ENCODE results near the gene MMP12. TPM values are rescaled to one million over a fixed set of nuclear protein-coding genes. Genes with fewer than 3 reads are reported as not detected.
"Not testable (repeated sequence)": the region's sequence is repeated elsewhere in the genome, so short reads cannot be mapped to it uniquely, and the experiment has no call there.

The MMP12 gene
- total RNA-seq, 1 experiment from 2014 or later: 0.05 TPM

GRCh38 chr11:102882389-102883024, 7.7 kb upstream of the MMP12 start:
- Histone ChIP-seq H3K27ac (no peak overlapping the region), H3K9me3 (replicated peaks) (no peaks in the 10 kb centered on the region)
- no peak for DNase-seq (ENCODE audit: low read depth in 1 of 2, low spot score in 2 of 2)

DNA sequence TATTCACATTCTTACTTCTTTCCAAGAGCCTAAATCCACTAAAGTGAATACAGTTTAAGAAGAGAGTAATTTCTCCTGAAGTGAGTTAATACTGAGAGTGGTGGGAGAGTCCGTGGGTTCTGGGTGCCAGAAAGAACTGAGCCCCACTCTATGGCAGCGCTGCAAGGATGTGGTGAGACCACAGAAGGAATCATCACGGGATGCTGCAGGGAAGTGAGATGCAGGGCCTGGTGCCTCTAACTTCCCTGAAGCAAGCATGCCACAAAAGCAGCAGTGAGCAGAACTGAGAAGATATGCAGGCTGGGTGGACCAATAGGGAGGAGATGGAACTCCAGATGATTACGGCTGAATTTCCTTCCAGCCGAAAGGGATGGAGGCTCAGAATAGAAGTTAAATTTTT, 5.0 kb upstream of the MMP12 start:
- Histone ChIP-seq H3K9me3 (replicated peaks) (no peaks in the 10 kb centered on the region), H3K36me3 (no peaks in the 10 kb centered on the region), H3K27me3 (replicated peaks) (no peaks in the 10 kb centered on the region), H3K27ac (no peak overlapping the region), H3K4me1 (replicated peaks) (no peaks in the 10 kb centered on the region), H3K4me3 (no peak overlapping the region)
- DNase-seq (ENCODE audit: low read depth in 1 of 2, low spot score in 2 of 2): no peak

More at GRCh38 chr11:102882389-102883024, 7.7 kb upstream of the MMP12 start:
- Histone ChIP-seq H3K36me3 (no peaks in the 10 kb centered on the region), H3K27me3 (replicated peaks) (no peaks in the 10 kb centered on the region), H3K4me3 (no peak overlapping the region), H3K4me1 (replicated peaks) (no peaks in the 10 kb centered on the region)

DNA sequence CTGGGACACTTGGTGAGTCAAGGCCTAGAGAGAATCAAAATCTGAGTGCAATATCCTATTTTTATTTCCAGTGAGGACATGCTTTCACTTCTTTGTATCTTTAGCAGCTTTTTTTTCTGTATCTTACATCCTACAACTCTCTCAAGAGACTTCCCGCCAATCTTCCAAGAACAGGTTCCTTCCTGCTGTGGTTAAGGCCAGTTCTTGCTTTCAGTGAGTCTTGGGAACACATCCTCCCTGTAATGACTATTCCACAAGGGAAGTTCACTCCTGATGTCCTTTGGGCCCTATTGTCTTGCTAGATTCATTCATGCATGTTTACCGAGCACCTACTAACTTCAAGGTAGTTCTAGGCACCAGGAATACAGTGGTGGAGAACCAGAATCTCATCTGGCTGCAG, 3.8 kb upstream of the MMP12 start:
- H3K4me1 ChIP-seq (replicated peaks): no peaks in the 10 kb centered on the region
- no peak overlapping the region for H3K27ac ChIP-seq
- H3K36me3 ChIP-seq: no peaks in the 10 kb centered on the region
- H3K4me3 ChIP-seq: no peak overlapping the region
- H3K9me3 ChIP-seq (replicated peaks): no peaks in the 10 kb centered on the region
- no peaks in the 10 kb centered on the region for H3K27me3 ChIP-seq (replicated peaks)
- no peak for DNase-seq (ENCODE audit: low read depth in 1 of 2, low spot score in 2 of 2)

GRCh38 chr11:102869354-102869964, 5.3 kb downstream of the MMP12 start:
- H3K27ac ChIP-seq; H3K9me3 ChIP-seq (replicated peaks); H3K4me1 ChIP-seq (replicated peaks); H3K27me3 ChIP-seq (replicated peaks); H3K4me3 ChIP-seq; H3K36me3 ChIP-seq: not testable (repeated sequence)
- DNase-seq (ENCODE audit: low read depth in 1 of 2, low spot score in 2 of 2): peak; percentile 34 to 44

DNA sequence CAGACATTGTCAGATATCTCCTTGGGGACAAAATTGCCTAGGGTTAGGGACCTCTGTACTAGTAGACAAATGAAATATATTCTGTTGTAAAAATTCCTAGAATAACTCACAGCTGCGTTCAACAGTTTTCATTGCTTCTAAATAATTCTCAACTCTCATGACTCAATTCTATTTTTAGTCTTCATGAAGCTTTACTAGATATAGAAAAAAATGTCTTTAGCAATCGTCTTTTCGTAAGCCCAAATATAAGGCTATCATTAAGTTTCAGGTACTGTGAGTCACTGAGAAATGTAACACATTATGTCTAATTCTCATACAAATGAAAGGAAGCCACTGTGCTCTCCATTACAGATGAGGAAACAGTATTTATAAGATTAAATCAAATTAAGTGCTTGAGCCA, 6.4 kb downstream of the MMP12 start:
- peaks cover 10% of the 10 kb centered on the region for H3K4me1 ChIP-seq (replicated peaks)
- H3K36me3 ChIP-seq: no peaks in the 10 kb centered on the region
- H3K4me3 ChIP-seq: no peak overlapping the region
- H3K9me3 ChIP-seq (replicated peaks): no peaks in the 10 kb centered on the region
- H3K27me3 ChIP-seq (replicated peaks): no peaks in the 10 kb centered on the region
- 0 out of 2 replicates have a peak overlapping the region, but pooled peaks have one; percentile 17 for H3K27ac ChIP-seq
- no peak for DNase-seq (ENCODE audit: low read depth in 1 of 2, low spot score in 2 of 2)

DNA sequence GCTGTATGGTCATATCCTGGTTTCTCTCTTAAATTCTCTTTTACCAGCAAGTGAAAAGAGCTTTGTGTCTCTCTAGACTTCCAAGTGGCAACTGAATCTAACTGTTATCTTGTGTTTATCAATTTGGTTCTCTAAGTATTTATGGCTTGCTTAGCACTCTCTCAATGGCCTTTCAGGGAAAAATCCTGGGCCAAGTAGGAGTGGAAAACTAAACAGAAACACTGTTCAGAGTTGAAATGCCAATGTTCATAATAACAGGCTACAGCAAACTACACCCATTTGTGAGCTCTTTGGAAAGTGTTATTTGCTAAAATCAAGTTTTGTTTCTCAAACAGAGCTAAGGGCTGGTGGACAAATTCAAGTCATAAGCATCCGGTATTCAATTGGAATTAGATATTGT, 10.1 kb downstream of the MMP12 start:
- Histone ChIP-seq H3K36me3 (no peaks in the 10 kb centered on the region), H3K27me3 (replicated peaks) (no peaks in the 10 kb centered on the region), H3K4me1 (replicated peaks) (peaks cover 10% of the 10 kb centered on the region), H3K4me3 (no peak overlapping the region), H3K9me3 (replicated peaks) (no peaks in the 10 kb centered on the region), H3K27ac (no peak overlapping the region)
- no peak for DNase-seq (ENCODE audit: low read depth in 1 of 2, low spot score in 2 of 2)

GRCh38 chr11:102853956-102854355, 20.8 kb downstream of the MMP12 start:
- no peaks in the 10 kb centered on the region for H3K9me3 ChIP-seq (replicated peaks)
- H3K4me3 ChIP-seq: no peak overlapping the region
- H3K27ac ChIP-seq: no peak overlapping the region
- no peaks in the 10 kb centered on the region for H3K27me3 ChIP-seq (replicated peaks)
- DNase-seq (ENCODE audit: low read depth in 1 of 2, low spot score in 2 of 2): no peak
- peaks cover 12% of the 10 kb centered on the region for H3K4me1 ChIP-seq (replicated peaks)
- H3K36me3 ChIP-seq: no peaks in the 10 kb centered on the region

DNA sequence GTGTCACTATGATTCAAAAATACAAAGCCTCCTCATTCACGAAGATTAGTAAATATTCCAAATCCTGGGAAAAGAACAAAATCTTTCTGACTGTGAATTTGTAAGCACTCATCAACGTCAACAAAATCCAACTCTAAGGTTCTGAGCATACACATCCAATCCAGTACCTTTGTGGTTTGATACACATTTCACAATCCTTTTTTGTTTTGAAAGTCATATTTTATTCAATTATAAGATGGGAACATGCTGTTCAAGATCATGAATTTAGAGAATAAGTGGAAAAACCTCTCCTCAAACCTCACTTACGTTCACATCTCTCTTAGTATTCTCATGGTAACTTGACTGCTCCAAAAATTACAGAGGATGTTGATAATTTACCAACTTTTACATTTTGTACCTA, 21.7 kb downstream of the MMP12 start:
- peaks cover 12% of the 10 kb centered on the region for H3K4me1 ChIP-seq (replicated peaks)
- no peak for DNase-seq (ENCODE audit: low read depth in 1 of 2, low spot score in 2 of 2)
- H3K9me3 ChIP-seq (replicated peaks): no peaks in the 10 kb centered on the region
- H3K27me3 ChIP-seq (replicated peaks): no peaks in the 10 kb centered on the region
- no peaks in the 10 kb centered on the region for H3K36me3 ChIP-seq
- no peak overlapping the region for H3K4me3 ChIP-seq
- H3K27ac ChIP-seq: no peak overlapping the region

DNA sequence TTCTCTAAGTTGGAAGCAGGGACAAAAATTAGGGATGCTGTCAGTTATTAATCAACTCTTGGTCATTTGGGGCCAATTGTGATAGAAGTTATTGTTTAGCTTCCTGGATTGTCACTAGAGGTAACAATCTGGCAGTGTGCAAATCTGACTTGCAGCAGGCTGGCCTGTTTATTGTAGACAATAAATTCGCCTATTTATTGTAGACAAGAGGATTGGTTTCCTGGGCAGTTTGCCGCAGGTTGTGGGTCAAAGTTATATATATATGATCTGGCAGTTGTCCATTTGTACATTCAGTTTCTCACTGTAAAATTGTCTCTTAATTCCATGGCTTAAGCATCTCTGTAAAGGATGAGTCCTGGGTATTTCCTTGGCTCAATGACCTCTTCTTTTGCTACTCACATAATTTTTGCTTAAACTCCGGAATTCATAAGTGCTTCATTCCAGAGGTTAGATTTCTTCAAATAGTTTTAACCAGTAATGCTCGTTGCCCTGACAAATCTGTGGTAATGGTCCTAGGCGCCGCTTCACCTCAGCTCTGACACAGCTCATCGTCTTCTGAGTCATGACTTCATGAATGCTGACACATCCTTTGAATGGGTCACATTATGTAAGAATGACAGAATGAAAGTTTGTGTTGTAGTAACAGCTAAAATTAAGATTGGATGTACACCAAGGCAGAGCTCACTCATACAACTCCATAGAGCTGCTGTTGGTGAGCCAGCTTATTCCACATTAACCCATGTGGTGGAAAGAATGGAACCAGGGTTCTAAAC, 23.6 kb downstream of the MMP12 start:
- Histone ChIP-seq H3K4me1 (replicated peaks) (peaks cover 12% of the 10 kb centered on the region), H3K27ac (no peak overlapping the region; the same call in 1 of the 2 replicates), H3K27me3 (replicated peaks) (no peaks in the 10 kb centered on the region), H3K36me3 (no peaks in the 10 kb centered on the region), H3K9me3 (replicated peaks) (no peaks in the 10 kb centered on the region), H3K4me3 (no peak overlapping the region)
- peak; percentile 31 to 48 for DNase-seq (ENCODE audit: low read depth in 1 of 2, low spot score in 2 of 2)

GRCh38 chr11:102849311-102849710, 25.5 kb downstream of the MMP12 start:
- H3K27ac ChIP-seq: no peak overlapping the region
- no peak overlapping the region for H3K4me3 ChIP-seq
- no peaks in the 10 kb centered on the region for H3K9me3 ChIP-seq (replicated peaks)
- no peak for DNase-seq (ENCODE audit: low read depth in 1 of 2, low spot score in 2 of 2)
- H3K27me3 ChIP-seq (replicated peaks): no peaks in the 10 kb centered on the region
- peaks cover 12% of the 10 kb centered on the region for H3K4me1 ChIP-seq (replicated peaks)
- H3K36me3 ChIP-seq: no peaks in the 10 kb centered on the region

GRCh38 chr11:102846292-102846691, 28.5 kb downstream of the MMP12 start:
- DNase-seq (ENCODE audit: low read depth in 1 of 2, low spot score in 2 of 2): no peak
- no peak overlapping the region for H3K4me3 ChIP-seq
- no peaks in the 10 kb centered on the region for H3K9me3 ChIP-seq (replicated peaks)
- H3K27me3 ChIP-seq (replicated peaks): no peaks in the 10 kb centered on the region
- no peak overlapping the region for H3K27ac ChIP-seq
- H3K4me1 ChIP-seq (replicated peaks): peaks cover 13% of the 10 kb centered on the region
- H3K36me3 ChIP-seq: no peaks in the 10 kb centered on the region

DNA sequence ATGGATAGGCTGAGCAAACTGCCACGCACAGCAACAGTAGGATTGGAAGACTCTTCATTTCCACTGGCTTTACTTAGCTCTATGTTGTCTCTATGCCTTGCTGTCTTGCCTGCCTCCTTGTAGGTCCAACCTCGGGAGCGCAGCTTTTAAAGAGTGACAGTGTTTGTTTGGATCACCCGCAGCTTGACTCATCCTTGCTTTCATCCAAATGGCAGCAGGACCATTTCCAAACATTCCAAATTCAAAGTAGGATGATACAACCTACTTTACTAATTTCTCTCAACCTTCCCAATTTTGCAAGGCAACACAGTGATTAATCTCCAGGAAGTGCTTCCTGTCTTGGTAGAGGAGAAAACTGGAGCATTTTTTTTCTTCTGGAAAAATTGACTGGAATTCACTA, 31.3 kb downstream of the MMP12 start, which contains the start of gene MMP3:
Gene MMP3, minus strand, starts transcription at position 121 of the 400 bp plus-strand sequence. Its CDS starts 63 bp downstream, at position 58.
- DNase-seq (ENCODE audit: low read depth in 1 of 2, low spot score in 2 of 2): peak in 1 of 2 experiments; percentile 39

GRCh38 chr11:102842930-102843329, 31.9 kb downstream of the MMP12 start:
- Histone ChIP-seq H3K4me1 (replicated peaks) (peaks cover 5% of the 10 kb centered on the region; the same call in 1 of the 2 replicates), H3K27me3 (replicated peaks) (no peaks in the 10 kb centered on the region), H3K36me3 (no peaks in the 10 kb centered on the region), H3K4me3 (no peak overlapping the region), H3K9me3 (replicated peaks) (no peaks in the 10 kb centered on the region), H3K27ac (no peak overlapping the region)
- no peak for DNase-seq (ENCODE audit: low read depth in 1 of 2, low spot score in 2 of 2)

More for the DNA sequence above, 31.3 kb downstream of the MMP12 start, which contains the start of gene MMP3:
- H3K27me3 ChIP-seq (replicated peaks): no peaks in the 10 kb centered on the region
- H3K36me3 ChIP-seq: no peaks in the 10 kb centered on the region
- H3K4me3 ChIP-seq: no peak within 1 kb of the TSS
- H3K27ac ChIP-seq: no peak within 1 kb of the TSS
- H3K4me1 ChIP-seq (replicated peaks): peaks cover 5% of the 10 kb centered on the region; the same call in 1 of the 2 replicates
- H3K9me3 ChIP-seq (replicated peaks): no peaks in the 10 kb centered on the region

GRCh38 chr11:102840018-102840417, 34.8 kb downstream of the MMP12 start:
- Histone ChIP-seq H3K36me3 (no peaks in the 10 kb centered on the region), H3K9me3 (replicated peaks) (no peaks in the 10 kb centered on the region), H3K4me1 (replicated peaks) (peaks cover 5% of the 10 kb centered on the region; the same call in 1 of the 2 replicates), H3K4me3 (no peak overlapping the region), H3K27me3 (replicated peaks) (no peaks in the 10 kb centered on the region), H3K27ac (no peak overlapping the region)
- DNase-seq (ENCODE audit: low read depth in 1 of 2, low spot score in 2 of 2): no peak
